HepG2 (cell line): ENCODE results near the gene TMEM225B. TPM values are rescaled to one million over a fixed set of nuclear protein-coding genes. Genes with fewer than 3 reads are reported as not detected.
A peak's percentile ranks its signal among the peaks of the same experiment; 100 is the strongest.

Experiments
- CENPX ChIP-seq: sonication (generic); formaldehyde crosslinking; IDR thresholded peaks from 2 replicates; pipeline ENCODE4 v1.9.0; 2021; ENCODE audit warnings: mild to moderate bottlenecking, missing genetic modification reagents, moderate library complexity
- LBX2 ChIP-seq: sonication (generic); formaldehyde crosslinking; IDR thresholded peaks from 2 replicates; pipeline ENCODE4 v1.5.0; 2020; ENCODE audit warnings: missing genetic modification reagents, mild to moderate bottlenecking, borderline replicate concordance
- PAF1 ChIP-seq: IDR thresholded peaks from 2 replicates; pipeline ENCODE4 v1.6.1; 2016; ENCODE audit warnings: missing genetic modification reagents, missing compliant biosample characterization
- RARG ChIP-seq: sonication (generic); formaldehyde crosslinking; IDR thresholded peaks from 2 replicates; pipeline ENCODE4 v1.4.0; 2020; ENCODE audit warnings: low read depth, mild to moderate bottlenecking, missing genetic modification reagents
- ZBTB43 ChIP-seq: sonication (generic); formaldehyde crosslinking; conservative IDR thresholded peaks from 2 replicates; pipeline ENCODE4 v1.4.0; 2020; ENCODE audit warnings: missing genetic modification reagents
- ZEB1 ChIP-seq: IDR thresholded peaks from 2 replicates; pipeline ENCODE4 v1.6.1; 2012; ENCODE audit warnings: mild to moderate bottlenecking, low read depth, inconsistent platforms; ENCODE audit not compliant: insufficient replicate concordance
- ZNF10 ChIP-seq: sonication (generic); formaldehyde crosslinking; IDR thresholded peaks from 2 replicates; pipeline ENCODE4 v1.4.0; 2020; ENCODE audit warnings: mild to moderate bottlenecking, low read depth, missing genetic modification reagents, borderline replicate concordance
- ZNF510 ChIP-seq: sonication (generic); formaldehyde crosslinking; IDR thresholded peaks from 2 replicates; pipeline ENCODE4 v1.4.0; 2020; ENCODE audit warnings: low read depth, mild to moderate bottlenecking, missing genetic modification reagents
- ZSCAN20 ChIP-seq: sonication (generic); formaldehyde crosslinking; IDR thresholded peaks from 2 replicates; pipeline ENCODE4 v1.4.0; 2020; ENCODE audit warnings: missing genetic modification reagents, mild to moderate bottlenecking, borderline replicate concordance
- polyA plus RNA-seq, 8 experiments: library from polyadenylated mRNA; depleted of rRNA in 3 of 8; stranded (reverse) in 7 of 8; unstranded in 1 of 8; fragments of >200 nt; fragmentation: Illumina TruSeq in 4 of 8; extraction: Trizol in 4 of 8; gene quantifications; 2 replicates each; pipeline versions ENCODE4 v1.2.1 to v1.2.3, GENCODE V29; 2011 to 2016; ENCODE audit warnings: low read depth in 4 of 8, missing spikeins in 1 of 8, mixed read lengths in 1 of 8; ENCODE audit not compliant: insufficient read depth in 1 of 8
- total RNA-seq, 5 experiments: library from RNA; depleted of rRNA; stranded (reverse); fragments of >200 nt; fragmentation: Illumina TruSeq; extraction: Trizol; gene quantifications; 2 replicates each; pipeline ENCODE4 v1.2.3, GENCODE V29; 2016; ENCODE audit warnings: low read depth in 1 of 5
- TF ChIP-seq, protein P1 (sequence below): sonication (generic); formaldehyde crosslinking; IDR thresholded peaks from 2 replicates; pipeline ENCODE4 v1.5.0; 2020; ENCODE audit warnings: missing genetic modification reagents
- TF ChIP-seq, protein P2 (sequence below): sonication (generic); formaldehyde crosslinking; IDR thresholded peaks from 2 replicates; pipeline ENCODE4 v1.4.0; 2020; ENCODE audit warnings: missing genetic modification reagents
- TF ChIP-seq, protein P3 (sequence below): sonication (generic); formaldehyde crosslinking; IDR thresholded peaks from 2 replicates; pipeline ENCODE4 v1.5.1; 2020; ENCODE audit warnings: mild to moderate bottlenecking, moderate library complexity, missing genetic modification reagents
- TF ChIP-seq, protein P4 (sequence below), 2 experiments: sonication (generic) in 1 of 2; formaldehyde crosslinking in 1 of 2; IDR thresholded peaks; 2 replicates each; pipeline versions ENCODE4 v1.6.1 to v1.9.0; 2014 to 2022; ENCODE audit warnings: antibody characterized with exemption in 1 of 2, borderline replicate concordance in 1 of 2, inconsistent platforms in 1 of 2, low read depth in 1 of 2, missing genetic modification reagents in 1 of 2

The TMEM225B gene
- total and polyA plus RNA-seq, 2 of the 13 experiments (the other 11 are each of a cell fraction or from before 2014, with no cell fraction given) = 0.78 to 0.95 TPM

DNA sequence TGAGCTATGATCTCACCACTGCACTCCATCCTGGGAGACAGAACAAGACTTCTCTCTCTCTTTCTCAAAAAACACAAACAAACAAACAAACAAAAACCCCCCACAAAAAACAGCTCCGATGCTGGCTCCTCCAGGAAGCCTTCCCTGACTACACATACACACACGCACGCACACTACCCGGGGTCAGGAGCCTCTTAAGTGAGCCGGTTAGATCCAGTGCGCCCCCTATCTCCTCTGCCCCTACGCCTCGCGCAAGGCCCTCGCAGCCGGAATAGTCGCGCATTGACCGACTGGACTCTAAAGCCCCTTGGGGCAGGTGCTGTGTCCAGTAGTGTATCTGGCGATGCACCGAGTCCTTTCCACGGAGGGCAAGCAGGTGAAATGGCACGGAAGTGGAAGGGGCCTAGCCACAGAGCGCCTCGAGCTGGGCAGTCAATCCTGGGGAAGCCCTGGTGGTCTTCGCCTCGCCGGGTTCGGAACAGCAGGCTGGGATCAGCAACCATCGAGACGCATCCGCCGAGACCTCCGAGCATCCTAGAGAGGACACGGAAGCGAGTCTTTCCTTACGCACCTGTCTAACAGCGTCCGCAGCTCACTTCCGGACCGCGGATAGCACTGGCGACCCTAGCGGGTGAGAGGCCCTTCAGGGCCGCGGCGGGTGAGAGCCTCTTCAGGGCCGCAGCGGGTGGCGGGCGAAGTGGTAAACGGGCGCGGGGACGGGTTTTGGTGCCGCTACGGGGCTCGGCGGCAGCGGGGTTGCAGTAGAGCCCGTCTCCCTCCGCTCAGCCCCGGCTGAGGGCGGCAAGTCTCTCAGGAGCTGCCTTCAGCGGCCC lies 18.5 kb downstream of the TMEM225B start, which contains the start of gene ZSCAN25 (continued):
- TF ChIP-seq ZNF10 = no peak
- peak; percentile 72; the same call in 1 of the 2 replicates for TF ChIP-seq ZSCAN20 (CRISPR knock-in tag)
- TF ChIP-seq, protein P1, sequence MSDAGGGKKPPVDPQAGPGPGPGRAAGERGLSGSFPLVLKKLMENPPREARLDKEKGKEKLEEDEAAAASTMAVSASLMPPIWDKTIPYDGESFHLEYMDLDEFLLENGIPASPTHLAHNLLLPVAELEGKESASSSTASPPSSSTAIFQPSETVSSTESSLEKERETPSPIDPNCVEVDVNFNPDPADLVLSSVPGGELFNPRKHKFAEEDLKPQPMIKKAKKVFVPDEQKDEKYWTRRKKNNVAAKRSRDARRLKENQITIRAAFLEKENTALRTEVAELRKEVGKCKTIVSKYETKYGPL (CRISPR knock-in tag) = 0 out of 2 replicates have a peak, but pooled peaks have one; percentile 13
- 0 out of 2 replicates have a peak, but pooled peaks have one; percentile 53 for TF ChIP-seq PAF1 (CRISPR knock-in tag)
- TF ChIP-seq, protein P2, sequence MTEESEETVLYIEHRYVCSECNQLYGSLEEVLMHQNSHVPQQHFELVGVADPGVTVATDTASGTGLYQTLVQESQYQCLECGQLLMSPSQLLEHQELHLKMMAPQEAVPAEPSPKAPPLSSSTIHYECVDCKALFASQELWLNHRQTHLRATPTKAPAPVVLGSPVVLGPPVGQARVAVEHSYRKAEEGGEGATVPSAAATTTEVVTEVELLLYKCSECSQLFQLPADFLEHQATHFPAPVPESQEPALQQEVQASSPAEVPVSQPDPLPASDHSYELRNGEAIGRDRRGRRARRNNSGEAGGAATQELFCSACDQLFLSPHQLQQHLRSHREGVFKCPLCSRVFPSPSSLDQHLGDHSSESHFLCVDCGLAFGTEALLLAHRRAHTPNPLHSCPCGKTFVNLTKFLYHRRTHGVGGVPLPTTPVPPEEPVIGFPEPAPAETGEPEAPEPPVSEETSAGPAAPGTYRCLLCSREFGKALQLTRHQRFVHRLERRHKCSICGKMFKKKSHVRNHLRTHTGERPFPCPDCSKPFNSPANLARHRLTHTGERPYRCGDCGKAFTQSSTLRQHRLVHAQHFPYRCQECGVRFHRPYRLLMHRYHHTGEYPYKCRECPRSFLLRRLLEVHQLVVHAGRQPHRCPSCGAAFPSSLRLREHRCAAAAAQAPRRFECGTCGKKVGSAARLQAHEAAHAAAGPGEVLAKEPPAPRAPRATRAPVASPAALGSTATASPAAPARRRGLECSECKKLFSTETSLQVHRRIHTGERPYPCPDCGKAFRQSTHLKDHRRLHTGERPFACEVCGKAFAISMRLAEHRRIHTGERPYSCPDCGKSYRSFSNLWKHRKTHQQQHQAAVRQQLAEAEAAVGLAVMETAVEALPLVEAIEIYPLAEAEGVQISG = peak; percentile 100
- no peak for TF ChIP-seq CENPX (CRISPR knock-in tag)
- TF ChIP-seq, protein P3, sequence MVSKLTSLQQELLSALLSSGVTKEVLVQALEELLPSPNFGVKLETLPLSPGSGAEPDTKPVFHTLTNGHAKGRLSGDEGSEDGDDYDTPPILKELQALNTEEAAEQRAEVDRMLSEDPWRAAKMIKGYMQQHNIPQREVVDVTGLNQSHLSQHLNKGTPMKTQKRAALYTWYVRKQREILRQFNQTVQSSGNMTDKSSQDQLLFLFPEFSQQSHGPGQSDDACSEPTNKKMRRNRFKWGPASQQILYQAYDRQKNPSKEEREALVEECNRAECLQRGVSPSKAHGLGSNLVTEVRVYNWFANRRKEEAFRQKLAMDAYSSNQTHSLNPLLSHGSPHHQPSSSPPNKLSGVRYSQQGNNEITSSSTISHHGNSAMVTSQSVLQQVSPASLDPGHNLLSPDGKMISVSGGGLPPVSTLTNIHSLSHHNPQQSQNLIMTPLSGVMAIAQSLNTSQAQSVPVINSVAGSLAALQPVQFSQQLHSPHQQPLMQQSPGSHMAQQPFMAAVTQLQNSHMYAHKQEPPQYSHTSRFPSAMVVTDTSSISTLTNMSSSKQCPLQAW (CRISPR knock-in tag) = peak; percentile 86
- no peak; the same call in 1 of the 2 replicates for TF ChIP-seq RARG (CRISPR knock-in tag)
- TF ChIP-seq ZEB1 = peak; percentile 45
- peak; percentile 94 for TF ChIP-seq ZNF510
- TF ChIP-seq, protein P4, sequence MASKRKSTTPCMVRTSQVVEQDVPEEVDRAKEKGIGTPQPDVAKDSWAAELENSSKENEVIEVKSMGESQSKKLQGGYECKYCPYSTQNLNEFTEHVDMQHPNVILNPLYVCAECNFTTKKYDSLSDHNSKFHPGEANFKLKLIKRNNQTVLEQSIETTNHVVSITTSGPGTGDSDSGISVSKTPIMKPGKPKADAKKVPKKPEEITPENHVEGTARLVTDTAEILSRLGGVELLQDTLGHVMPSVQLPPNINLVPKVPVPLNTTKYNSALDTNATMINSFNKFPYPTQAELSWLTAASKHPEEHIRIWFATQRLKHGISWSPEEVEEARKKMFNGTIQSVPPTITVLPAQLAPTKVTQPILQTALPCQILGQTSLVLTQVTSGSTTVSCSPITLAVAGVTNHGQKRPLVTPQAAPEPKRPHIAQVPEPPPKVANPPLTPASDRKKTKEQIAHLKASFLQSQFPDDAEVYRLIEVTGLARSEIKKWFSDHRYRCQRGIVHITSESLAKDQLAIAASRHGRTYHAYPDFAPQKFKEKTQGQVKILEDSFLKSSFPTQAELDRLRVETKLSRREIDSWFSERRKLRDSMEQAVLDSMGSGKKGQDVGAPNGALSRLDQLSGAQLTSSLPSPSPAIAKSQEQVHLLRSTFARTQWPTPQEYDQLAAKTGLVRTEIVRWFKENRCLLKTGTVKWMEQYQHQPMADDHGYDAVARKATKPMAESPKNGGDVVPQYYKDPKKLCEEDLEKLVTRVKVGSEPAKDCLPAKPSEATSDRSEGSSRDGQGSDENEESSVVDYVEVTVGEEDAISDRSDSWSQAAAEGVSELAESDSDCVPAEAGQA (IDR thresholded peaks at IDR 0.05; ENCODE audit: low read depth) = peak; percentile 83
- TF ChIP-seq, protein P4 (CRISPR knock-in tag; IDR thresholded peaks at IDR 0.05; ENCODE audit: borderline replicate concordance) = peak; percentile 69
- TF ChIP-seq ZBTB43 = peak; percentile 81
- TF ChIP-seq LBX2 (CRISPR knock-in tag) = no peak
